Body of pancreas (tissue), 4 donors: Measurements from ENCODE around the gene GSE1.
A peak's percentile ranks its signal among the peaks of the same experiment; 100 is the strongest.

Experiments
- CTCF ChIP-seq, 7 experiments: fragments of 450-650 bp in 4 of 7; fragments of 200-600 bp in 3 of 7; sonication (generic) in 3 of 7; IDR thresholded peaks; one replicate each; pipeline ENCODE4 v1.5.1; 2016 to 2019; ENCODE audit warnings: antibody characterized with exemption in 7 of 7
- POLR2A ChIP-seq, 3 donors: fragments of 450-650 bp; IDR thresholded peaks; one replicate each; pipeline ENCODE4 v1.6.1; 2016; ENCODE audit warnings: antibody characterized with exemption in 3 of 3, mild to moderate bottlenecking in 2 of 3

DNA sequence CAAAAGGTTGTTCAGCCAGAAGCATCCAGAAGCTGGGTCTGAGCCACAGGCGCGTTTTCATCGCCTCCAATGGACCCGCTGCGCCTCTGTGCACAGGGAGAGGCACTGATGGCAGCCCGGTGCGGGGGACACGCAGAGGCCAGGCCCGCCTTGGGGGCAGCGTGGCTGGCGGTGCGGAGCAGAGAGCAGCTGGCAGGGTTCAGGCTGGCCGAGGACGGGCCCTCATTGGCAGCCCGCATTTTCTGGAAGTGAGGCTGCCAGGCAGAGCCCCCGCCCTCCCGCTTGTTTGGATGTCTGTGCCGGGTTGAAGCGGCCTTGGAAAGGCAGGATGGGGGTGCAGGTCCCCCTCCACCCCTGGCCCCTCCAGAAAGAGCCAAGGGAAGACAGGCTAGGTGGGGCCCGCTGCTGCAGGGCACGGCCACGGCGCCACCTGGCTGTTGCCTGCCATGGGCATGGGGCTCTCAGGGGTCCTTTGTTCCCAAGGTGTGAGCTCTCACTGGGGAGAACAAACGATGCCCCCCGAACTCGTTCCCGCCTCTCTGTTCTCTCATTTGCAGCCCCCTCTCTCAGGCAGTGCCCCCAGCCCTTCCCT, 18.8 kb downstream of the GSE1 start:
- peak in 2 of 7 experiments; percentile 10 to 27 for TF ChIP-seq CTCF (IDR thresholded peaks at IDR 0.05)
- no peak for TF ChIP-seq POLR2A (IDR thresholded peaks at IDR 0.05)
